Activated gamma-delta T cell treated with Interleukin-2 at 50 U/mL for 16 hours (primary cell): ENCODE data around the gene ZBTB3.
A peak's percentile ranks its signal among the peaks of the same experiment; 100 is the strongest.
"Not testable (repeated sequence)": the region's sequence is repeated elsewhere in the genome, so short reads cannot be mapped to it uniquely, and the experiment has no call there.

Experiments
- DNase-seq: peaks from one replicate; pipeline ENCODE4 v3.0.0-alpha.2; 2020

Gene ZBTB3

GRCh38 chr11:62713343-62713742, 40.6 kb downstream of the ZBTB3 start:
- no peak for DNase-seq

GRCh38 chr11:62712861-62713260, 41.1 kb downstream of the ZBTB3 start:
- DNase-seq, result no peak

- DNase-seq, result no peak
Observed at GRCh38 chr11:62712276-62712812, 41.6 kb downstream of the ZBTB3 start.

- peak; percentile 19 for DNase-seq
Observed at GRCh38 chr11:62710001-62710345, 44.0 kb downstream of the ZBTB3 start.

- DNase-seq, result peak; percentile 96
Observed at GRCh38 chr11:62709247-62710000, 44.5 kb downstream of the ZBTB3 start.

GRCh38 chr11:62708793-62709192, 45.2 kb downstream of the ZBTB3 start:
- peak; percentile 49 for DNase-seq

GRCh38 chr11:62708392-62708791, 45.6 kb downstream of the ZBTB3 start:
- no peak for DNase-seq

- DNase-seq, result no peak
Observed at GRCh38 chr11:62707277-62707861, 46.6 kb downstream of the ZBTB3 start, which contains the start of the genes BSCL2 and GNG3. TSS of gene BSCL2 (minus strand) at chr11:62707424. CDS start at chr11:62707195, 229 bp downstream. TSS of gene GNG3 (plus strand) at chr11:62707676. CDS start at chr11:62708296, 620 bp downstream.

- DNase-seq, result no peak
Observed at GRCh38 chr11:62706850-62707247, 47.1 kb downstream of the ZBTB3 start.

GRCh38 chr11:62705880-62706849, 47.8 kb downstream of the ZBTB3 start:
- peak; percentile 95 for DNase-seq

GRCh38 chr11:62705413-62705812, 48.5 kb downstream of the ZBTB3 start:
- no peak for DNase-seq

GRCh38 chr11:62703921-62704320, 50.0 kb downstream of the ZBTB3 start:
- DNase-seq, result not testable (repeated sequence)

GRCh38 chr11:62702246-62702645, 51.7 kb downstream of the ZBTB3 start:
- no peak for DNase-seq
